Pancreas (tissue), 10 donors: ENCODE results near the gene CBLC. TPM values are rescaled to one million over a fixed set of nuclear protein-coding genes. Genes with fewer than 3 reads are reported as not detected.
A peak's percentile ranks its signal among the peaks of the same experiment; 100 is the strongest.

Source experiments
- ATAC-seq, 4 donors: fragments of 200-7000 bp; cut with Tn5 transposase; one replicate each; pipeline versions ENCODE4 v1.8.0 to v1.9.1; 2020; ENCODE audit warnings: mild to moderate bottlenecking in 4 of 4, moderate library complexity in 4 of 4
- DNase-seq, 6 donors: peaks; one replicate each; pipeline ENCODE4 v3.0.0-alpha.2; 2020
- FAIRE-seq: peaks from 2 replicates; lab custom pipeline; 2012; peaks lifted over from hg19 to GRCh38; lab: Jason Lieb, UNC
- H3K27ac ChIP-seq, 4 donors: fragments of 200-600 bp; sonication (generic); 1 replicate in 3 of 4; 2 replicates in 1 of 4; pipeline versions ENCODE4 v1.5.0 to v1.8.0; 2020
- H3K27me3 ChIP-seq, 4 donors: fragments of 200-600 bp; one replicate each; pipeline ENCODE4 v1.8.0; 2021
- H3K36me3 ChIP-seq, 3 donors: fragments of 200-600 bp; sonication (generic) in 1 of 3; one replicate each; pipeline versions ENCODE4 v1.5.0 to v1.8.0; 2020 to 2021
- H3K4me1 ChIP-seq, 3 donors: fragments of 200-600 bp; one replicate each; pipeline ENCODE4 v1.8.0; 2021
- H3K4me3 ChIP-seq, 4 donors: fragments of 200-600 bp; sonication (generic) in 2 of 4; one replicate each; pipeline versions ENCODE4 v1.5.0 to v1.8.0; 2020 to 2021
- H3K9me3 ChIP-seq, 4 donors: fragments of 200-600 bp; one replicate each; pipeline ENCODE4 v1.8.0; 2021
- CTCF ChIP-seq, 4 donors: fragments of 200-600 bp; sonication (generic) in 3 of 4; IDR thresholded peaks; one replicate each; pipeline versions ENCODE4 v1.5.0 to v1.8.0; 2021; ENCODE audit warnings: antibody characterized with exemption in 4 of 4
- WGBS, 2 donors: extraction: QIAGEN DNeasy Blood & Tissue Kit; methylation state at CpG; one replicate each; pipeline ENCODE4 v1.1.7; 2013; 5-methylcytosine and 5-hydroxymethylcytosine counted together
- intact Hi-C, 3 donors: fragments of 100-400 bp; cut with DNase I; formaldehyde crosslinking; loops; one replicate each; pipeline versions ENCODE4 v1.11.1 to v1.14.2; 2022
- polyA plus RNA-seq, 2 donors: library from polyadenylated mRNA; stranded (reverse); fragments of 200-250 nt; gene quantifications; one replicate each; pipeline ENCODE4 v1.2.3, GENCODE V29; 2013
- total RNA-seq, 6 donors: library from RNA; stranded (reverse); fragmentation: NEBNext Ultra II Directional in 4 of 6; extraction: Animal tissue kit (Norgen Biotek cat#: 25700) in 4 of 6; gene quantifications; one replicate each; pipeline versions ENCODE4 v1.2.1 to v1.2.4, GENCODE V29; 2021 to 2023
- donor health status: healthy with polysubstance abuse.
- donor health status: DM: no; HTN: no; CAD: no; lungs with moderate emphysema.
- donor health status: DM: no; HTN: no; CAD: no.
- donor health status: control.
- donor health status: control.
- donor health status: Bipolar disorder and iron deficiency.
- donor health status: DM: yes; HTN: yes; CAD: no.
- donor health status: DM: no; HTN: no; CAD: no.
- donor health status: DM: no; HTN: no; CAD: no.
- donor health status: DM: yes; HTN: yes; CAD: no.

Gene CBLC
- total and polyA plus RNA-seq, 8 donors, result 10.1 to 29.7 (median 13.9) TPM

- no peak for FAIRE-seq
- Histone ChIP-seq H3K27ac (no peak overlapping the region), H3K4me1 (peaks cover 7 to 18% (median 14%) of the 10 kb centered on the region in 3 donors), H3K27me3 (no peaks in the 10 kb centered on the region), H3K9me3 (no peaks in the 10 kb centered on the region), H3K4me3 (peak overlapping the region; percentile 40 to 68 (median 44)), H3K36me3 (no peaks in the 10 kb centered on the region)
- ATAC-seq, result no peak
- 36 to 40% methylated on average over 7 of the region's 7 CpGs for WGBS, 2 donors
- TF ChIP-seq CTCF (IDR thresholded peaks at IDR 0.05), result no peak
- no peak for DNase-seq
- intact Hi-C loops, result no loop called here
Observed at GRCh38 chr19:44809577-44810233, 32.0 kb downstream of the CBLC start.

- Histone ChIP-seq H3K27me3 (no peaks in the 10 kb centered on the region), H3K4me3 (peak overlapping the region in 1 of 4 donors; percentile 68), H3K36me3 (no peaks in the 10 kb centered on the region), H3K9me3 (no peaks in the 10 kb centered on the region), H3K4me1 (peaks cover 7 to 18% (median 14%) of the 10 kb centered on the region in 3 donors), H3K27ac (no peak overlapping the region)
- no peak for ATAC-seq
- no peak for TF ChIP-seq CTCF (IDR thresholded peaks at IDR 0.05)
- WGBS, 2 donors, result 76 to 77% methylated on average over 13 of the region's 13 CpGs
- no peak for DNase-seq
- intact Hi-C loops, result no loop called here
- FAIRE-seq, result no peak
Observed at GRCh38 chr19:44810234-44811121, 32.8 kb downstream of the CBLC start.

- intact Hi-C loops, result no loop called here
- Histone ChIP-seq H3K4me3 (no peak overlapping the region), H3K9me3 (no peaks in the 10 kb centered on the region), H3K4me1 (peaks cover 7 to 18% (median 14%) of the 10 kb centered on the region in 3 donors), H3K27ac (no peak overlapping the region), H3K36me3 (no peaks in the 10 kb centered on the region), H3K27me3 (no peaks in the 10 kb centered on the region)
- FAIRE-seq, result no peak
- WGBS, 2 donors, result 96% methylated on average over 7 of the region's 7 CpGs
- TF ChIP-seq CTCF (IDR thresholded peaks at IDR 0.05), result no peak
- no peak for DNase-seq
- ATAC-seq, result no peak
Observed at GRCh38 chr19:44811122-44811419, 33.4 kb downstream of the CBLC start.

GRCh38 chr19:44812142-44812718, 34.5 kb downstream of the CBLC start:
- WGBS, 2 donors, result 92 to 95% methylated on average over 28 of the region's 28 CpGs

More at GRCh38 chr19:44812142-44812718, 34.5 kb downstream of the CBLC start:
- Histone ChIP-seq H3K27me3 (no peaks in the 10 kb centered on the region), H3K4me3 (no peak overlapping the region), H3K9me3 (no peaks in the 10 kb centered on the region), H3K4me1 (peaks cover 7 to 18% (median 14%) of the 10 kb centered on the region in 3 donors), H3K27ac (no peak overlapping the region), H3K36me3 (no peaks in the 10 kb centered on the region)
- no peak for FAIRE-seq
- no peak for ATAC-seq
- peak in 1 of 6 donors; percentile 72 for DNase-seq
- intact Hi-C loops, result no loop called here
- no peak for TF ChIP-seq CTCF (IDR thresholded peaks at IDR 0.05)
